ENCODE data around the gene PCA3.

DNA sequence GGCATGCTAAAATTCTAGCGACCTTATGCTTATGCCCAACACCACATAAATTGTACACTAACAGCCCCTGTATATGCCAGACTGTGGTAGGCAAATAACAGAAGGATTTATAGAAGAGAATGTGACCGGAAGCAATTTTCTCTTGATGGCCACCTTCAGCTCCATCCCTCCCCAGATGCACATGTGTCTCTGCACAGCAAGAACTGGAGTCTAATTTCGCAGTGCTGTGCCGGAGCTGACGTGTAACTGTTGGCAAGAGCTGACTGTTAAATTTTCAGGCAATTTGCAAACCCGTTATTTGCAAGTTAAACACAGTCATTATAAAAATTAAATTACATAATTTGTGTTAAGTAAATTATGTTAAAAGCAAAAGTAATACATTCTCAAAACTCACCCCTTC lies 48.4 kb downstream of the PCA3 start:
- TF ChIP-seq, protein P1, sequence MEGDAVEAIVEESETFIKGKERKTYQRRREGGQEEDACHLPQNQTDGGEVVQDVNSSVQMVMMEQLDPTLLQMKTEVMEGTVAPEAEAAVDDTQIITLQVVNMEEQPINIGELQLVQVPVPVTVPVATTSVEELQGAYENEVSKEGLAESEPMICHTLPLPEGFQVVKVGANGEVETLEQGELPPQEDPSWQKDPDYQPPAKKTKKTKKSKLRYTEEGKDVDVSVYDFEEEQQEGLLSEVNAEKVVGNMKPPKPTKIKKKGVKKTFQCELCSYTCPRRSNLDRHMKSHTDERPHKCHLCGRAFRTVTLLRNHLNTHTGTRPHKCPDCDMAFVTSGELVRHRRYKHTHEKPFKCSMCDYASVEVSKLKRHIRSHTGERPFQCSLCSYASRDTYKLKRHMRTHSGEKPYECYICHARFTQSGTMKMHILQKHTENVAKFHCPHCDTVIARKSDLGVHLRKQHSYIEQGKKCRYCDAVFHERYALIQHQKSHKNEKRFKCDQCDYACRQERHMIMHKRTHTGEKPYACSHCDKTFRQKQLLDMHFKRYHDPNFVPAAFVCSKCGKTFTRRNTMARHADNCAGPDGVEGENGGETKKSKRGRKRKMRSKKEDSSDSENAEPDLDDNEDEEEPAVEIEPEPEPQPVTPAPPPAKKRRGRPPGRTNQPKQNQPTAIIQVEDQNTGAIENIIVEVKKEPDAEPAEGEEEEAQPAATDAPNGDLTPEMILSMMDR (IDR thresholded peaks at IDR 0.05) = no peak
- TF ChIP-seq POLR2A (IDR thresholded peaks at IDR 0.05) (no peak), EP300 (IDR thresholded peaks at IDR 0.05) (no peak), POLR2AphosphoS5 (IDR thresholded peaks at IDR 0.05) (no peak)

All from sigmoid colon (tissue), 4 donors.